ENCODE measurements around the gene IGFBP3. TPM values are rescaled to one million over a fixed set of nuclear protein-coding genes. Genes with fewer than 3 reads are reported as not detected.
A peak's percentile ranks its signal among the peaks of the same experiment; 100 is the strongest.
"Not testable (repeated sequence)": the region's sequence is repeated elsewhere in the genome, so short reads cannot be mapped to it uniquely, and the experiment has no call there.

Gene IGFBP3
- total RNA-seq, 1 donor from 2014 or later: 12.1 TPM

DNA sequence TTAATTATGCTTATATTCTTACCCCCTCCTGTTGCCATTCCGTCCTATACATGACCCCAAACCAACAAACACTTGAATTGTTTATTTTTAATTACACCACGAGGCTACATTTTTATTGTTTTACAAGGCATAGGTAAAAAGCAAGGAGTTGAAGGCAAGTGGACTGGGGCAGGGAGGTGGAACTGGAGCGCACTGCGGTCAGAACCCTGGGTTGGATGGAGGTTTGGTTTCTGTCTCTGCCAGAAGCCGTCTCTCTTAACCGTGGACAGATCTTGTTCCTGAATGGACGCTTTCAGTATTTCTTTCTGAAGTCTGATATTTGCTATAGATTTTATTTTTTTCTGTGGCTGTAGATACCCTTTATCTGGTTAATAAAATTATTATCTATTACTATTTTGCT, 19.9 kb upstream of the IGFBP3 start:
- DNase-seq (ENCODE audit: low read depth): no peak
- FAIRE-seq: no peak
- Histone ChIP-seq H3K36me3 (ENCODE audit: control insufficient read depth, insufficient read depth, low read length) (no peaks in the 10 kb centered on the region), H3K4me3 (ENCODE audit: low read depth, low read length) (no peak overlapping the region), H3K27me3 (ENCODE audit: control insufficient read depth, insufficient read depth, low read length) (no peaks in the 10 kb centered on the region)
- TF ChIP-seq, protein P1, sequence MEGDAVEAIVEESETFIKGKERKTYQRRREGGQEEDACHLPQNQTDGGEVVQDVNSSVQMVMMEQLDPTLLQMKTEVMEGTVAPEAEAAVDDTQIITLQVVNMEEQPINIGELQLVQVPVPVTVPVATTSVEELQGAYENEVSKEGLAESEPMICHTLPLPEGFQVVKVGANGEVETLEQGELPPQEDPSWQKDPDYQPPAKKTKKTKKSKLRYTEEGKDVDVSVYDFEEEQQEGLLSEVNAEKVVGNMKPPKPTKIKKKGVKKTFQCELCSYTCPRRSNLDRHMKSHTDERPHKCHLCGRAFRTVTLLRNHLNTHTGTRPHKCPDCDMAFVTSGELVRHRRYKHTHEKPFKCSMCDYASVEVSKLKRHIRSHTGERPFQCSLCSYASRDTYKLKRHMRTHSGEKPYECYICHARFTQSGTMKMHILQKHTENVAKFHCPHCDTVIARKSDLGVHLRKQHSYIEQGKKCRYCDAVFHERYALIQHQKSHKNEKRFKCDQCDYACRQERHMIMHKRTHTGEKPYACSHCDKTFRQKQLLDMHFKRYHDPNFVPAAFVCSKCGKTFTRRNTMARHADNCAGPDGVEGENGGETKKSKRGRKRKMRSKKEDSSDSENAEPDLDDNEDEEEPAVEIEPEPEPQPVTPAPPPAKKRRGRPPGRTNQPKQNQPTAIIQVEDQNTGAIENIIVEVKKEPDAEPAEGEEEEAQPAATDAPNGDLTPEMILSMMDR (IDR thresholded peaks at IDR 0.05; ENCODE audit: insufficient read depth, low read length, severe bottlenecking): no peak

DNA sequence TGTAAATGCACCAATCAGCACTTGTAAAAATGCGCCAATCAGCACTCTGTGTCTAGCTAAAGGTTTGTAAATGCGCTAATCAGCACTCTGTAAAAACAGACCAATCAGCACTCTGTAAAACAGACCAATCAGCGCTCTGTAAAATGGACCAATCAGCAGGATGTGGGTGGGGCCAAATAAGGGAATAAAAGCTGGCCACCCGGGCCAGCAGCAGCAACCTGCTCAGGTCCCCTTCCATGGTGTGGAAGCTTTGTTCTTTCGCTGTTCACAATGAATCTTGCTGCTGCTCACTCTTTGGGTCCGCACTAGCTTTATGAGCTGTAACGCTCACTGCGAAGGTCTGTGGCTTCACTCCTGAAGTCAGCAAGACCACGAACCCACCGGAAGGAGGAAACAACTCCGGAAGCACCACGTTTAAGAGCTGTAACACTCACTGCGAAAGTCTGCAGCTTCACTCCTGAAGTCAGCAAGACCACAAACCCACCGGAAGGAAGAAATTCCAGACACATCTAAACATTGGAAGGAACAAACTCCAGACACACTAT, 19.2 kb upstream of the IGFBP3 start:
- DNase-seq (ENCODE audit: low read depth); H3K27me3 ChIP-seq (ENCODE audit: control insufficient read depth, insufficient read depth, low read length); H3K36me3 ChIP-seq (ENCODE audit: control insufficient read depth, insufficient read depth, low read length); H3K4me3 ChIP-seq (ENCODE audit: low read depth, low read length): not testable (repeated sequence)
- peak; percentile 52 for FAIRE-seq

DNA sequence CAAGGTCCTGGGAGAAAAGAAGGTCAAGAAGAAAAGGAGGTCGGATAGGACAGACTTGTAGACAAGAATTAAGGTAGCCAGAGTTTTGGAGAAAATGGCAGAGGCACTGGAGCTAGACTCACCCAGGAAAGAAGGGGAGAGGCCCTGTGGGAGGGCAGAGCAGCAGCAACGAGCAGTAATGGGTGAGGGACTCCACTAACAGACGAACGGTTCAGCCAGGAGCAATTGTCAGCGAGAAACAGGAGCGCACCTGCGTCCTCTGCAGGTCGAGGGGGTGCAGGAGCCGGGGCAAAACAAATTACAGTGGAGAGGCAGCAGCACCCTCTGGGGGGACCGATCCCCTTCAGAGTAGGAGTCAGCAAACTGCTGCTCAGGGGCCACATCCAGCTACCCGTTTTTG, 18.5 kb upstream of the IGFBP3 start:
- no peaks in the 10 kb centered on the region for H3K27me3 ChIP-seq (ENCODE audit: control insufficient read depth, insufficient read depth, low read length)
- H3K4me3 ChIP-seq (ENCODE audit: low read depth, low read length): no peak overlapping the region
- DNase-seq (ENCODE audit: low read depth): no peak
- H3K36me3 ChIP-seq (ENCODE audit: control insufficient read depth, insufficient read depth, low read length): no peaks in the 10 kb centered on the region
- TF ChIP-seq, protein P1 (IDR thresholded peaks at IDR 0.05; ENCODE audit: insufficient read depth, low read length, severe bottlenecking): no peak
- no peak for FAIRE-seq

DNA sequence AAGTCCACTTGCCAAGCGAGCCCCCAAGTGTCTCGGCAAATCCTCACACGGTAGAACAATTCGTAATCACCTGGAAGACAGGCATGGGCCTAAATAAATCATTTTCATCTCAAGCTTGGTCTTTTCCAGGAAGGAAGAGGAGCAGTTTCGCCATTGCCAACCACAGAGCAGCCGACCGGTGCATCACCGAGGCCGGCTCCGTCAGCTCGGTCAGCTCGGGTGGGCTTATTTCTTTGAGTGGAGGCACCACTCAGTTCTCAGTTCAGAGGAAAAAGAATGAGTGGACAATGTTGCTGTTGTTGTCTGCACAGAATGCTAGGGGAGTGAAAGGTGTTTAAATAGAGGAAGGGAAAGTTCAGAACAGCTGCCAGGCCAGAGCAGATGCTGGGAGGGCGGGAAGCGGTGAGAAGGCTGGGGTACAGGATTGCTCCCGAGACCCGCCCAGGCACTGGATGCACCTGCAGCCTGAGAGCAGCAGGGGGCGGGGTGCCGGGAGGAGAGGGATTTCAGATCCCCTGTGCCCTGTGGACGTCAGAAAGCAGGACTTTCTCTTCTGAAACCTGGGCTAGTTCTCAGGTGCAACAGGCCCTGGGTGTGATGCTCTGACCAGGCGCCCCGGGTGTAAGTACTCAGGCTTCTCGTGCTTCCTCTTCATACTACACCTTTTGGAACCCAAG, 17.7 kb upstream of the IGFBP3 start:
- Histone ChIP-seq H3K27me3 (ENCODE audit: control insufficient read depth, insufficient read depth, low read length) (no peaks in the 10 kb centered on the region), H3K4me3 (ENCODE audit: low read depth, low read length) (no peak overlapping the region), H3K36me3 (ENCODE audit: control insufficient read depth, insufficient read depth, low read length) (no peaks in the 10 kb centered on the region)
- TF ChIP-seq, protein P1 (IDR thresholded peaks at IDR 0.05; ENCODE audit: insufficient read depth, low read length, severe bottlenecking): peak; percentile 19
- FAIRE-seq: no peak
- DNase-seq (ENCODE audit: low read depth): no peak

DNA sequence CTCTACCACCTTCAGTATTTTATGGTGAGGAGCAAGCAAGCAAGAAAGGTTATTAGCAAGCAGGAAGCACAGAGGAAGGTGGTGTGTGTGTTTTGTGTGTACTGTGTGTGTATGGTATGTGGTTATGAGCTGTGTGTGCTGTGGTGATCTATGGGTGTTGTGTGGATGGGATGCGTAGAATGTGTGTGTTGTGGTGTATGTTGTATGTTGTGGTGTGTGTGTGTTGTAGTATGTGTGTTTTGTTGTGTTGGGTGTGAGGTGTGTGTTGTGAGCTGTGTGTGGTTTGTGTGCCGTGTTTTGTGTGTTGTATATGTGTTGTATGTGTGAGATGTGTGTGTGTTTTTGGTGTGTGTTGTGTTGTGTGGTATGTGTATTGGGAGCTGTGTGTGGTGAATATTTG, 16.8 kb upstream of the IGFBP3 start:
- Histone ChIP-seq H3K4me3 (ENCODE audit: low read depth, low read length) (no peak overlapping the region), H3K36me3 (ENCODE audit: control insufficient read depth, insufficient read depth, low read length) (no peaks in the 10 kb centered on the region), H3K27me3 (ENCODE audit: control insufficient read depth, insufficient read depth, low read length) (no peaks in the 10 kb centered on the region)
- no peak for DNase-seq (ENCODE audit: low read depth)
- FAIRE-seq: peak; percentile 95
- TF ChIP-seq, protein P1 (IDR thresholded peaks at IDR 0.05; ENCODE audit: insufficient read depth, low read length, severe bottlenecking): no peak

DNA sequence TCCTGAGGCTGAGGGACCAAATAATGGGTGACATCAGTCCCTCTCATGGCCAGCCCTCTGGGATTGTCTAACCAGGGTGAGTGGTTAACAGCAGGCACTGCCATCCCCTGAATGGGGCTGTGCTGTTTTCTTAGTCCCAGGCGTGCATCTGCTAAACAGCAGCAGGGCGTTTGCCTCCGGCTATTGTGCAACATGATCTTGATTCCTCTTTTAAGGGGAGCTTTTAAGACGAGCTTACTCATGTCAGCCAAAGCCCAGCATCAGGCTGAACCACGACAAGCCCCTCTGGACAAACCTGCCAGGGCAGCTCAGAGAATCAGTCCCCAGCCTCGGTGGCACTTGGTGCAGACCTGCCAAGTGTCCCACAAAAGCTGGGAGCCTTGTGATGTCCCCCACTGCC, 16.2 kb upstream of the IGFBP3 start:
- Histone ChIP-seq H3K4me3 (ENCODE audit: low read depth, low read length) (no peak overlapping the region), H3K36me3 (ENCODE audit: control insufficient read depth, insufficient read depth, low read length) (no peaks in the 10 kb centered on the region), H3K27me3 (ENCODE audit: control insufficient read depth, insufficient read depth, low read length) (no peaks in the 10 kb centered on the region)
- DNase-seq (ENCODE audit: low read depth): peak; percentile 31
- FAIRE-seq: no peak
- TF ChIP-seq, protein P1 (IDR thresholded peaks at IDR 0.05; ENCODE audit: insufficient read depth, low read length, severe bottlenecking): no peak
